ENCODE results near the gene NXNL2. TPM values are rescaled to one million over a fixed set of nuclear protein-coding genes. Genes with fewer than 3 reads are reported as not detected.

The NXNL2 gene
- total and polyA plus RNA-seq, 5 donors = 0.07 to 0.25 (median 0.23) TPM; not detected in 2

Other genes with a start within 250 kb of the NXNL2 start
- 10 to 100 TPM; 71.3 to 78.4 (median 75.6) TPM for gene SPIN1, start 146.7 kb upstream of the NXNL2 start, total RNA-seq
- 26.3 TPM for gene SPIN1, start 146.7 kb upstream of the NXNL2 start, polyA plus RNA-seq